Uterus (tissue), 2 donors: ENCODE measurements around the gene ABCA2.

Source experiments
- POLR2A ChIP-seq, 2 donors: fragments of 450-650 bp; IDR thresholded peaks; one replicate each; pipeline ENCODE4 v1.6.1; 2016; ENCODE audit warnings: antibody characterized with exemption in 2 of 2, mild to moderate bottlenecking in 1 of 2, moderate library complexity in 1 of 2
- TF ChIP-seq, protein P1 (sequence below), 4 experiments: fragments of 200-600 bp in 2 of 4; fragments of 450-650 bp in 2 of 4; sonication (generic) in 2 of 4; IDR thresholded peaks; one replicate each; pipeline ENCODE4 v1.5.1; 2016 to 2019; ENCODE audit warnings: antibody characterized with exemption in 4 of 4, mild to moderate bottlenecking in 2 of 4, moderate library complexity in 1 of 4

DNA sequence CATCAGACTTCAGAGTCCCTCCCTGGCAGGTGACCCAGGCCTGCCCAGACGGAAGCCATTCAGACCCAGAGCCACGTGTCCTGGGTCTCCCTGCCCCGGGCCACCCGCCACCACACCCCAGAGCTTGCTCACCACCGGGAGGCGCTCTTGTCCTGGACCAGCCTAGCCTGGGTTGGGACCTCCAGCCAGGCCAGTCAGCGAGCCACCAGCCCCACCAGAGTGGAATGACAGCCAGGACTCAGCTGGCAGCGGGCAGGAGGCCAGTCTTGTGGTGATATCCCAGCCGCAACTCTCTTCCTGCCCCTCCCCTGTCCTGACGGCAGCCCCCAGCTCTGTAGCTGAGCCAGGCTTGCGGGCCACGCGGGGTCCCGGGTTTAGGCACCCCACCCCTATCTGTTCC lies 52.4 kb downstream of the ABCA2 start:
- TF ChIP-seq, protein P1, sequence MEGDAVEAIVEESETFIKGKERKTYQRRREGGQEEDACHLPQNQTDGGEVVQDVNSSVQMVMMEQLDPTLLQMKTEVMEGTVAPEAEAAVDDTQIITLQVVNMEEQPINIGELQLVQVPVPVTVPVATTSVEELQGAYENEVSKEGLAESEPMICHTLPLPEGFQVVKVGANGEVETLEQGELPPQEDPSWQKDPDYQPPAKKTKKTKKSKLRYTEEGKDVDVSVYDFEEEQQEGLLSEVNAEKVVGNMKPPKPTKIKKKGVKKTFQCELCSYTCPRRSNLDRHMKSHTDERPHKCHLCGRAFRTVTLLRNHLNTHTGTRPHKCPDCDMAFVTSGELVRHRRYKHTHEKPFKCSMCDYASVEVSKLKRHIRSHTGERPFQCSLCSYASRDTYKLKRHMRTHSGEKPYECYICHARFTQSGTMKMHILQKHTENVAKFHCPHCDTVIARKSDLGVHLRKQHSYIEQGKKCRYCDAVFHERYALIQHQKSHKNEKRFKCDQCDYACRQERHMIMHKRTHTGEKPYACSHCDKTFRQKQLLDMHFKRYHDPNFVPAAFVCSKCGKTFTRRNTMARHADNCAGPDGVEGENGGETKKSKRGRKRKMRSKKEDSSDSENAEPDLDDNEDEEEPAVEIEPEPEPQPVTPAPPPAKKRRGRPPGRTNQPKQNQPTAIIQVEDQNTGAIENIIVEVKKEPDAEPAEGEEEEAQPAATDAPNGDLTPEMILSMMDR (IDR thresholded peaks at IDR 0.05), result no peak
- no peak for TF ChIP-seq POLR2A (IDR thresholded peaks at IDR 0.05)
